H9 (cell line): ENCODE measurements around the gene LY6G6F. TPM values are rescaled to one million over a fixed set of nuclear protein-coding genes. Genes with fewer than 3 reads are reported as not detected.

Experiments used
- DNase-seq: peaks from one replicate; pipeline ENCODE4 v3.0.0-alpha.2; 2017
- H2AFZ ChIP-seq: one replicate; pipeline ENCODE4 v1.6.1; 2013; ENCODE audit warnings: mild to moderate bottlenecking, low read length, control low read depth, moderate library complexity
- H2AK5ac ChIP-seq: 2 replicates; pipeline ENCODE4 v1.6.1; 2013; ENCODE audit warnings: low read length, control low read depth, mixed read lengths; ENCODE audit not compliant: insufficient read length
- H2BK120ac ChIP-seq: one replicate; pipeline ENCODE4 v1.6.1; 2013; ENCODE audit warnings: low read depth, mild to moderate bottlenecking, low read length, control low read depth, inconsistent platforms; ENCODE audit not compliant: poor library complexity, severe bottlenecking
- H2BK12ac ChIP-seq: 2 replicates; pipeline ENCODE4 v1.6.1; 2013; ENCODE audit warnings: low read length, control low read depth, mixed read lengths, low read depth; ENCODE audit not compliant: insufficient read length
- H2BK15ac ChIP-seq: 2 replicates; pipeline ENCODE4 v1.6.1; 2013; ENCODE audit warnings: low read depth, low read length, control low read depth
- H2BK20ac ChIP-seq: one replicate; pipeline ENCODE4 v1.6.1; 2013; ENCODE audit warnings: low read depth, mild to moderate bottlenecking, low read length, control low read depth, inconsistent platforms; ENCODE audit not compliant: poor library complexity, severe bottlenecking
- H2BK5ac ChIP-seq: 2 replicates; pipeline ENCODE4 v1.6.1; 2013; ENCODE audit warnings: low read length, control low read depth, mixed read lengths; ENCODE audit not compliant: insufficient read length
- H3K14ac ChIP-seq: 2 replicates; pipeline ENCODE4 v1.6.1; 2013; ENCODE audit warnings: low read length, control low read depth; ENCODE audit not compliant: insufficient read depth
- H3K18ac ChIP-seq: 2 replicates; pipeline ENCODE4 v1.6.1; 2013; ENCODE audit warnings: low read depth, mild to moderate bottlenecking, mixed read lengths, low read length, control low read depth; ENCODE audit not compliant: insufficient read length
- H3K23ac ChIP-seq: 2 replicates; pipeline ENCODE4 v1.6.1; 2013; ENCODE audit warnings: low read length, control low read depth, mixed read lengths, low read depth; ENCODE audit not compliant: insufficient read length
- H3K23me2 ChIP-seq: 2 replicates; pipeline ENCODE4 v1.6.1; 2013; ENCODE audit warnings: low read depth, mild to moderate bottlenecking, mixed read lengths, low read length, control low read depth; ENCODE audit not compliant: insufficient read length, poor library complexity, severe bottlenecking
- H3K27ac ChIP-seq: 2 replicates; pipeline ENCODE4 v1.5.1; 2013; ENCODE audit warnings: low read length, control low read depth, mixed read lengths, low read depth; ENCODE audit not compliant: insufficient read length
- H3K27me3 ChIP-seq: 2 replicates; pipeline ENCODE4 v1.6.1; 2013; ENCODE audit warnings: low read length, control low read depth, inconsistent platforms; ENCODE audit not compliant: insufficient read depth
- H3K4ac ChIP-seq: 2 replicates; pipeline ENCODE4 v1.6.1; 2013; ENCODE audit warnings: low read depth, mild to moderate bottlenecking, control low read depth, inconsistent platforms, low read length, moderate library complexity
- H3K4me1 ChIP-seq: 2 replicates; pipeline ENCODE4 v1.6.1; 2013; ENCODE audit warnings: low read length, control low read depth, inconsistent platforms; ENCODE audit not compliant: insufficient read depth
- H3K4me2 ChIP-seq: 2 replicates; pipeline ENCODE4 v1.6.1; 2013; ENCODE audit warnings: low read length, control low read depth, mixed read lengths; ENCODE audit not compliant: insufficient read length, insufficient read depth
- H3K56ac ChIP-seq: 2 replicates; pipeline ENCODE4 v1.6.1; 2013; ENCODE audit warnings: low read depth, mild to moderate bottlenecking, mixed read lengths, low read length, control low read depth; ENCODE audit not compliant: insufficient read length
- H3K79me1 ChIP-seq: 2 replicates; pipeline ENCODE4 v1.6.1; 2013; ENCODE audit warnings: low read depth, mild to moderate bottlenecking, moderate library complexity, low read length, control low read depth, inconsistent platforms; ENCODE audit not compliant: insufficient read depth, poor library complexity, severe bottlenecking
- H3K79me2 ChIP-seq: 2 replicates; pipeline ENCODE4 v1.6.1; 2013; ENCODE audit warnings: low read length, control low read depth, inconsistent platforms; ENCODE audit not compliant: insufficient read depth
- H3K9ac ChIP-seq: 2 replicates; pipeline ENCODE4 v1.6.1; 2013; ENCODE audit warnings: low read length, control low read depth, mixed read lengths; ENCODE audit not compliant: insufficient read length; ENCODE audit errors: extremely low read depth
- H3K9me3 ChIP-seq: one replicate; pipeline ENCODE4 v1.6.1; 2013; ENCODE audit warnings: low read depth, low read length, inconsistent platforms; ENCODE audit not compliant: control insufficient read depth
- H3T11ph ChIP-seq: one replicate; pipeline ENCODE4 v1.6.1; 2013; ENCODE audit warnings: mild to moderate bottlenecking, low read length, control low read depth, inconsistent platforms
- H4K20me1 ChIP-seq: one replicate; pipeline ENCODE4 v1.6.1; 2013; ENCODE audit not compliant: control insufficient read depth, insufficient read length, insufficient read depth
- H4K5ac ChIP-seq: 2 replicates; pipeline ENCODE4 v1.6.1; 2013; ENCODE audit warnings: low read depth, mild to moderate bottlenecking, mixed read lengths, low read length, control low read depth; ENCODE audit not compliant: insufficient read length
- H4K8ac ChIP-seq: replicated peaks from 2 replicates; pipeline ENCODE4 v1.6.1; 2013; ENCODE audit warnings: low read length, control low read depth, mixed read lengths, low read depth; ENCODE audit not compliant: insufficient read length
- H4K91ac ChIP-seq: 2 replicates; pipeline ENCODE4 v1.6.1; 2013; ENCODE audit warnings: low read depth, mild to moderate bottlenecking, moderate library complexity, mixed read lengths, low read length, control low read depth; ENCODE audit not compliant: insufficient read length
- H3K27ac Mint-ChIP-seq, 3 experiments: 2 replicates in 2 of 3; 3 replicates in 1 of 3; pipeline ENCODE4 v1.8.0; 2020 to 2021; ENCODE audit warnings: mixed read lengths in 3 of 3, mild to moderate bottlenecking in 1 of 3, moderate library complexity in 1 of 3
- H3K27me3 Mint-ChIP-seq: 2 replicates; pipeline ENCODE4 v1.8.0; 2021; ENCODE audit warnings: low read depth, mild to moderate bottlenecking, moderate library complexity, mixed read lengths
- H3K36me3 Mint-ChIP-seq, 3 experiments: 2 replicates in 2 of 3; 3 replicates in 1 of 3; pipeline ENCODE4 v1.8.0; 2020 to 2021; ENCODE audit warnings: low read depth in 3 of 3, mixed read lengths in 3 of 3; ENCODE audit not compliant: insufficient read depth in 1 of 3
- H3K4me1 Mint-ChIP-seq, 2 experiments: 2 replicates each; pipeline ENCODE4 v1.8.0; 2020; ENCODE audit warnings: mixed read lengths in 2 of 2
- H3K4me3 Mint-ChIP-seq, 2 experiments: 2 replicates in 1 of 2; 3 replicates in 1 of 2; pipeline ENCODE4 v1.8.0; 2020 to 2021; ENCODE audit warnings: mild to moderate bottlenecking in 2 of 2, mixed read lengths in 2 of 2, moderate library complexity in 1 of 2
- H3K9me3 Mint-ChIP-seq, 2 experiments: 2 replicates in 1 of 2; 3 replicates in 1 of 2; pipeline ENCODE4 v1.8.0; 2020; ENCODE audit warnings: mild to moderate bottlenecking in 2 of 2, mixed read lengths in 2 of 2, moderate library complexity in 1 of 2
- CTCF ChIP-seq: fragments of 200-600 bp; sonication (generic); conservative IDR thresholded peaks from 3 replicates; pipeline ENCODE4 v1.8.0; 2021; ENCODE audit warnings: antibody characterized with exemption, mild to moderate bottlenecking
- WGBS: extraction: QIAGEN DNeasy Blood & Tissue Kit; methylation state at CpG from one replicate; pipeline ENCODE4 v1.1.7; 2013; ENCODE audit warnings: missing lambda C conversion rate, low lambda C conversion rate, mixed read lengths; ENCODE audit not compliant: insufficient read length; ENCODE audit errors: extremely low coverage; 5-methylcytosine and 5-hydroxymethylcytosine counted together
- total RNA-seq: library from RNA; stranded (reverse); gene quantifications from 2 replicates; pipeline ENCODE4 v1.2.1, GENCODE V29; 2021

LY6G6F gene
- total RNA-seq, 1 experiment from 2014 or later = not detected

GRCh38 chr6:31729515-31729978 is 22.9 kb downstream of the LY6G6F start:
- Histone ChIP-seq H3K9me3 (no peaks in the 10 kb centered on the region), H2BK12ac (no peak overlapping the region), H3K79me1 (no peaks in the 10 kb centered on the region), H3K27me3 (no peaks in the 10 kb centered on the region), H3K79me2 (no peaks in the 10 kb centered on the region), H3K56ac (no peak overlapping the region), H3K14ac (peak overlapping the region; percentile 80; the same call in 1 of the 2 replicates), H3K18ac (peak overlapping the region; percentile 52), H4K8ac (no peak overlapping the region), H3K27ac (no peak overlapping the region), H3K23me2 (peaks cover 12% of the 10 kb centered on the region), H3K4ac (no peak overlapping the region), H3K4me1 (peaks cover 5% of the 10 kb centered on the region; the same call in 1 of the 2 replicates), H4K20me1 (no peaks in the 10 kb centered on the region), H2AFZ (no peak overlapping the region), H2BK20ac (no peak overlapping the region), H4K91ac (no peak overlapping the region), H3T11ph (no peak overlapping the region), H3K23ac (no peak overlapping the region), H2BK120ac (no peak overlapping the region), H2AK5ac (no peak overlapping the region), H3K4me2 (peak overlapping the region; percentile 60), H4K5ac (no peak overlapping the region), H3K9ac (peak overlapping the region; percentile 74), H2BK5ac (no peak overlapping the region), H2BK15ac (no peak overlapping the region)
- peaks cover 42 to 76% (median 69%) of the 10 kb centered on the region in 3 experiments for H3K36me3 Mint-ChIP-seq
- peak overlapping the region; percentile 83 to 98 for H3K4me3 Mint-ChIP-seq
- peak; percentile 95 for DNase-seq
- H3K27me3 Mint-ChIP-seq = no peaks in the 10 kb centered on the region
- H3K27ac Mint-ChIP-seq = peak overlapping the region; percentile 93 to 98 (median 93)
- TF ChIP-seq CTCF = peak; percentile 81
- no CpG with 5 or more reads among the region's 29 CpGs for WGBS
- H3K9me3 Mint-ChIP-seq = no peaks in the 10 kb centered on the region; a peak in 2 of 5 replicates
- peaks cover 23 to 28% of the 10 kb centered on the region in 2 experiments for H3K4me1 Mint-ChIP-seq
